ENCODE measurements around the gene GPR31. TPM values are rescaled to one million over a fixed set of nuclear protein-coding genes. Genes with fewer than 3 reads are reported as not detected.

GPR31 gene
- total and polyA plus RNA-seq, 2 donors (not counting 1 experiment from before 2014, with no cell fraction given), result not detected

DNA sequence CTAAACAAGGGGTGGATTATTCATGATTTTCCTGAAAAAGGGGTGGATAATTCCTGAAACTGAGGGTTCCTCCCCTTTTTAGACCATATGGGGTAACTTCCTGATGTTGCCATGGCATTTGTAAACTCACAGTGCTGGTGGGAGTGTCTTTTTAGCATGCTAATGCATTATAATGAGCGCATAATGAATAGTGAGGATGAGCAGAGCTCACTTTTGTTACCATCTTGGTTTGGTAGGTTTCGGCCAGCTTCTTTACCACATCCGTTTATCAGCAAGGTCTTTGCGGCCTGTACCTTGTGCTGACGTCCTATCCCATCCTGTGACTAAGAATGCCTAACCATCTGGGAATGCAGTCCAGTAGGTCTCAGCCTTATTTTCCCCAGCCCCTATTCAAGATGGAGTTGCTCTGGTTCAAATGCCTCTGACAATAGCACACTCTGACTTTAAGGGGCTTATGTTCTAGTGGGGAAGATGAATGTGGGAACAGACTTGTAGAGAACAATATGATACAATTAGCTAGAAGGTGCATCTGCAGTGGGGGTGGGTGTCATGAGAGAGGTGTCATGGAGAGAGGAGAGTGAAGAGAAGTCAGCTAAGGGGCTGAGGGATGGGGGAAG, 4.2 kb upstream of the GPR31 start:
- Histone ChIP-seq H2AFZ (ENCODE audit: low read length) (no peak overlapping the region), H3K4me3 (replicated peaks in 1 of 4; ENCODE audit: control extremely low read depth in 1 of 4, insufficient read depth in 1 of 4, low read depth in 3 of 4, low read length in 4 of 4) (no peak overlapping the region), H3K4me1 (ENCODE audit: control insufficient read depth, extremely low read depth, insufficient read depth, low read length) (no peaks in the 10 kb centered on the region), H3K9me3 (ENCODE audit: control insufficient read depth, insufficient read depth, low read depth, low read length) (no peaks in the 10 kb centered on the region), H3K27me3 (ENCODE audit: control insufficient read depth, insufficient read depth, low read length) (no peaks in the 10 kb centered on the region), H3K4me2 (ENCODE audit: extremely low read depth, insufficient read depth, low read length) (no peak overlapping the region), H4K20me1 (ENCODE audit: control insufficient read depth, extremely low read depth, insufficient read depth, low read length) (no peaks in the 10 kb centered on the region), H3K36me3 (ENCODE audit: control insufficient read depth, insufficient read depth, low read length) (no peaks in the 10 kb centered on the region), H3K27ac (ENCODE audit: insufficient read depth, low read length) (no peak overlapping the region), H3K9ac (ENCODE audit: insufficient read depth, low read length) (no peak overlapping the region), H3K79me2 (ENCODE audit: control insufficient read depth, insufficient read depth, low read length) (no peaks in the 10 kb centered on the region)
- peak in 1 of 2 donors; percentile 14 for DNase-seq (ENCODE audit: low read depth in 2 of 2)
- no peak for TF ChIP-seq EZH2 (IDR thresholded peaks at IDR 0.05; ENCODE audit: low read length, missing control alignments)
- TF ChIP-seq, protein P1, sequence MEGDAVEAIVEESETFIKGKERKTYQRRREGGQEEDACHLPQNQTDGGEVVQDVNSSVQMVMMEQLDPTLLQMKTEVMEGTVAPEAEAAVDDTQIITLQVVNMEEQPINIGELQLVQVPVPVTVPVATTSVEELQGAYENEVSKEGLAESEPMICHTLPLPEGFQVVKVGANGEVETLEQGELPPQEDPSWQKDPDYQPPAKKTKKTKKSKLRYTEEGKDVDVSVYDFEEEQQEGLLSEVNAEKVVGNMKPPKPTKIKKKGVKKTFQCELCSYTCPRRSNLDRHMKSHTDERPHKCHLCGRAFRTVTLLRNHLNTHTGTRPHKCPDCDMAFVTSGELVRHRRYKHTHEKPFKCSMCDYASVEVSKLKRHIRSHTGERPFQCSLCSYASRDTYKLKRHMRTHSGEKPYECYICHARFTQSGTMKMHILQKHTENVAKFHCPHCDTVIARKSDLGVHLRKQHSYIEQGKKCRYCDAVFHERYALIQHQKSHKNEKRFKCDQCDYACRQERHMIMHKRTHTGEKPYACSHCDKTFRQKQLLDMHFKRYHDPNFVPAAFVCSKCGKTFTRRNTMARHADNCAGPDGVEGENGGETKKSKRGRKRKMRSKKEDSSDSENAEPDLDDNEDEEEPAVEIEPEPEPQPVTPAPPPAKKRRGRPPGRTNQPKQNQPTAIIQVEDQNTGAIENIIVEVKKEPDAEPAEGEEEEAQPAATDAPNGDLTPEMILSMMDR (conservative IDR thresholded peaks at IDR 0.05 in 1 of 2, IDR thresholded peaks at IDR 0.05 in 1 of 2; ENCODE audit: low read depth in 1 of 2, low read length in 2 of 2), result no peak

DNA sequence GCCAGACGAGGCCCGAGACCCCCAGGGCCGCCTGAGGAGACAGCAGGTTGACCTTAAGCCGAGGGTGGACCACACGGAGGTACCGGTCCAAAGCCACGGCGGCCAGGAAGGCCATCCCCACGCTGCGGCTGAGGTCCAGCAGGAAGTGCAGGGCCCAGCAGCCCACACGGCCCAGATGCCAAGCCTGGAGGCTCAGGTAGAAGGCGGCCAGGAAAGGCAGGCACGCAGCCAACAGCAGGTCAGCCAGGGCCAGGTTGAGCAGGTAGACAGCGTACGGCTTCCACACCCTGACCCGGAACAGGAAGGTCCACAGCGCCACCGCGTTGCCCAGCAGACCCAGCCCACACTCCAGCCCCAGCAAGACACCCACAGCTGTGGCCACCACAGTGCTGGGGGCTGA, 366 bp downstream of the GPR31 start:
- Histone ChIP-seq H3K9me3 (ENCODE audit: control insufficient read depth, insufficient read depth, low read depth, low read length) (no peaks in the 10 kb centered on the region), H3K4me1 (ENCODE audit: control insufficient read depth, extremely low read depth, insufficient read depth, low read length) (no peaks in the 10 kb centered on the region), H3K27ac (ENCODE audit: insufficient read depth, low read length) (no peak overlapping the region), H3K4me3 (replicated peaks in 1 of 4; ENCODE audit: control extremely low read depth in 1 of 4, insufficient read depth in 1 of 4, low read depth in 3 of 4, low read length in 4 of 4) (no peak overlapping the region), H3K79me2 (ENCODE audit: control insufficient read depth, insufficient read depth, low read length) (no peaks in the 10 kb centered on the region), H4K20me1 (ENCODE audit: control insufficient read depth, extremely low read depth, insufficient read depth, low read length) (no peaks in the 10 kb centered on the region), H3K9ac (ENCODE audit: insufficient read depth, low read length) (no peak overlapping the region), H3K27me3 (ENCODE audit: control insufficient read depth, insufficient read depth, low read length) (no peaks in the 10 kb centered on the region), H3K36me3 (ENCODE audit: control insufficient read depth, insufficient read depth, low read length) (no peaks in the 10 kb centered on the region), H3K4me2 (ENCODE audit: extremely low read depth, insufficient read depth, low read length) (no peak overlapping the region), H2AFZ (ENCODE audit: low read length) (no peak overlapping the region)
- TF ChIP-seq, protein P1 (conservative IDR thresholded peaks at IDR 0.05 in 1 of 2, IDR thresholded peaks at IDR 0.05 in 1 of 2; ENCODE audit: low read depth in 1 of 2, low read length in 2 of 2), result no peak
- TF ChIP-seq EZH2 (IDR thresholded peaks at IDR 0.05; ENCODE audit: low read length, missing control alignments), result no peak
- no peak for DNase-seq (ENCODE audit: low read depth in 2 of 2)

DNA sequence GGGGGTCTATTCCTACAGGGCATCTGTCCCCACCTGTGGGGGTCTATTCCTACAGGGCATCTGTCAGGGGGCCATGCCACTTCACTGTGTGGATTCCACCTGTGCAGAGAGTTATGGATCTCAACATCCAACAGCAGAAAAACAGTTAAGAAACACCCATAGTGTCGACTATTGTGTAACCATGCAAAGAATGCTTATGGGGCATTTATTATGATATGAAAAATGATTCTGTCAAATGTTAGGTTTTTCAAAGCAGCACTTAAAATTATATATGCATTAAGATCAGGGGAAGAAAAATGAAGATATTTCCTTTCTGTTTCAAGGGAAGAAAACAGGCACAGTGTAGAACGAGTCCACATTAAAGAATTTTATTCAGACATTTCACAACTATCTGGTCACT, 2.9 kb downstream of the GPR31 start:
- no peak overlapping the region for H3K4me3 ChIP-seq (replicated peaks in 1 of 4; ENCODE audit: control extremely low read depth in 1 of 4, insufficient read depth in 1 of 4, low read depth in 3 of 4, low read length in 4 of 4)
- no peak overlapping the region for H3K27ac ChIP-seq (ENCODE audit: insufficient read depth, low read length)
- TF ChIP-seq, protein P1 (conservative IDR thresholded peaks at IDR 0.05 in 1 of 2, IDR thresholded peaks at IDR 0.05 in 1 of 2; ENCODE audit: low read depth in 1 of 2, low read length in 2 of 2), result no peak
- no peak for TF ChIP-seq EZH2 (IDR thresholded peaks at IDR 0.05; ENCODE audit: low read length, missing control alignments)

More for the DNA sequence above, 2.9 kb downstream of the GPR31 start:
- H3K79me2 ChIP-seq (ENCODE audit: control insufficient read depth, insufficient read depth, low read length), result no peaks in the 10 kb centered on the region
- no peaks in the 10 kb centered on the region for H3K9me3 ChIP-seq (ENCODE audit: control insufficient read depth, insufficient read depth, low read depth, low read length)
- H4K20me1 ChIP-seq (ENCODE audit: control insufficient read depth, extremely low read depth, insufficient read depth, low read length), result no peaks in the 10 kb centered on the region
- H3K4me2 ChIP-seq (ENCODE audit: extremely low read depth, insufficient read depth, low read length), result no peak overlapping the region
- H3K36me3 ChIP-seq (ENCODE audit: control insufficient read depth, insufficient read depth, low read length), result no peaks in the 10 kb centered on the region
- H2AFZ ChIP-seq (ENCODE audit: low read length), result no peak overlapping the region
- no peaks in the 10 kb centered on the region for H3K27me3 ChIP-seq (ENCODE audit: control insufficient read depth, insufficient read depth, low read length)
- no peak for DNase-seq (ENCODE audit: low read depth in 2 of 2)
- no peaks in the 10 kb centered on the region for H3K4me1 ChIP-seq (ENCODE audit: control insufficient read depth, extremely low read depth, insufficient read depth, low read length)
- H3K9ac ChIP-seq (ENCODE audit: insufficient read depth, low read length), result no peak overlapping the region

Measured in fibroblast of lung (primary cell).